ENCODE results near the gene OOSP4B. TPM values are rescaled to one million over a fixed set of nuclear protein-coding genes. Genes with fewer than 3 reads are reported as not detected.

Gene OOSP4B
- total and polyA plus RNA-seq, 2 donors: 0.07 TPM; not detected in 1

DNA sequence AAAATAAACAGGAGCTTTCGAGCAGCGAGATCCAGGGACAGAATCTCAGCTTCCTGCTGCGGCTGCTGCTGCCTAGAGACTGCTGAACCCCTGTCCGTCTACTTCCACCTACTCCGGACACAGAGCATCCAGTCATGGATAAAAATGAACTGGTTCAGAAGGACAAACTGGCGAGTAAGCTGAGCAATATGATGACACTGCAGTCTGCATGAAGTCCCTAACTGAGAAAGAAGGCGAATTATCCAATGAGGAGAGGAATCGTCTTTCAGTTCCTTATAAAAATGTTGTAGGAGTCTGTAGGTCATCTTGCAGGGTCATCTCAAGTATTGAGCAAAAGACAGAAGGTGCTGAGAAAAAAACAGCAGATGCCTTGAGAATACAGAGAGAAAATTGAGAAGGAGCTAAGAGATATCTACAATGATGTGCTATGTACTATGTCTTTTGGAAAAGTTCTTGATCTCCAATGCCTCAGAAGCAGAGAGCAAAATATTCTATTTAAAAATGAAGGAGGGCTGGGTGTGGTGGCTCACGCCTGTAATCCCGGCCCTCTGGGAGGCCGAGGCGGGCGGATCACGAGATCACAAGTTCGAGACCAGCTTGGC is 60.3 kb downstream of the OOSP4B start:
- H3K36me3 ChIP-seq (ENCODE audit: control insufficient read depth in 2 of 2, insufficient read depth in 2 of 2, low read length in 1 of 2): no peaks in the 10 kb centered on the region
- no peak overlapping the region for H3K4me3 ChIP-seq (ENCODE audit: low read length in 2 of 2)
- 89% methylated on average over 15 of the region's 15 CpGs for WGBS
- no peak overlapping the region for H3K27ac ChIP-seq (ENCODE audit: low read depth in 1 of 2, low read length in 1 of 2)
- no peaks in the 10 kb centered on the region for H3K27me3 ChIP-seq (ENCODE audit: control insufficient read depth in 2 of 2, insufficient read depth in 1 of 2, low read length in 1 of 2)
- H3K4me1 ChIP-seq (ENCODE audit: control insufficient read depth in 2 of 2, insufficient read depth in 2 of 2, low read length in 2 of 2): no peaks in the 10 kb centered on the region
- no peak for DNase-seq (ENCODE audit: low read depth in 6 of 9, low spot score in 9 of 9)
- H3K9me3 ChIP-seq (ENCODE audit: control insufficient read depth in 2 of 2, insufficient read depth in 1 of 2, low read length in 1 of 2): no peaks in the 10 kb centered on the region

DNA sequence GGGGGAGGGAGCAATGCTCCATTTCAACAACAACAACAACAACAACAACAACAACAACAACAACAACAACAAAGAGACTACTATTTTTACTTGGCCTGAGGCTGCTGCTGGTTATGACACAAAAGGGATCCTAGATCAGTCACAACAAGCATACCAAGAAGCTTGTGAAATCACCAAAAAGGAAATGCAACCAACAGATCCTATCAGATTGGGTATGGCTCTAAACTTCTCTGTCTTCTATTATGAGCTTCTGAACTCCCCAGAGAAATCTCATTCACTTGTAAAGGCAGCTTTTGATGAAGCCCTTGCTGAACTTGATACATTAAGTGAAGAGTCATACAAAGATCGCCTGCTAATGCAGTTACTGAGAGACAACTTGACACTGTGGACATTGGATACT is 61.0 kb downstream of the OOSP4B start:
- 91% methylated on average over 1 of the region's 1 CpG for WGBS
- no peaks in the 10 kb centered on the region for H3K4me1 ChIP-seq (ENCODE audit: control insufficient read depth in 2 of 2, insufficient read depth in 2 of 2, low read length in 2 of 2)
- H3K36me3 ChIP-seq (ENCODE audit: control insufficient read depth in 2 of 2, insufficient read depth in 2 of 2, low read length in 1 of 2): no peaks in the 10 kb centered on the region
- no peaks in the 10 kb centered on the region for H3K9me3 ChIP-seq (ENCODE audit: control insufficient read depth in 2 of 2, insufficient read depth in 1 of 2, low read length in 1 of 2)
- H3K27me3 ChIP-seq (ENCODE audit: control insufficient read depth in 2 of 2, insufficient read depth in 1 of 2, low read length in 1 of 2): no peaks in the 10 kb centered on the region
- H3K27ac ChIP-seq (ENCODE audit: low read depth in 1 of 2, low read length in 1 of 2): no peak overlapping the region
- no peak overlapping the region for H3K4me3 ChIP-seq (ENCODE audit: low read length in 2 of 2)
- no peak for DNase-seq (ENCODE audit: low read depth in 6 of 9, low spot score in 9 of 9)

- Histone ChIP-seq H3K27ac (ENCODE audit: low read depth in 1 of 2, low read length in 1 of 2) (no peak overlapping the region), H3K4me1 (ENCODE audit: control insufficient read depth in 2 of 2, insufficient read depth in 2 of 2, low read length in 2 of 2) (no peaks in the 10 kb centered on the region), H3K4me3 (ENCODE audit: low read length in 2 of 2) (no peak overlapping the region), H3K36me3 (ENCODE audit: control insufficient read depth in 2 of 2, insufficient read depth in 2 of 2, low read length in 1 of 2) (no peaks in the 10 kb centered on the region), H3K27me3 (ENCODE audit: control insufficient read depth in 2 of 2, insufficient read depth in 1 of 2, low read length in 1 of 2) (no peaks in the 10 kb centered on the region), H3K9me3 (ENCODE audit: control insufficient read depth in 2 of 2, insufficient read depth in 1 of 2, low read length in 1 of 2) (no peaks in the 10 kb centered on the region)
- no peak for DNase-seq (ENCODE audit: low read depth in 6 of 9, low spot score in 9 of 9)
- 84% methylated on average over 4 of the region's 4 CpGs for WGBS
Measured at GRCh38 chr11:60078745-60079144, 61.8 kb downstream of the OOSP4B start.

DNA sequence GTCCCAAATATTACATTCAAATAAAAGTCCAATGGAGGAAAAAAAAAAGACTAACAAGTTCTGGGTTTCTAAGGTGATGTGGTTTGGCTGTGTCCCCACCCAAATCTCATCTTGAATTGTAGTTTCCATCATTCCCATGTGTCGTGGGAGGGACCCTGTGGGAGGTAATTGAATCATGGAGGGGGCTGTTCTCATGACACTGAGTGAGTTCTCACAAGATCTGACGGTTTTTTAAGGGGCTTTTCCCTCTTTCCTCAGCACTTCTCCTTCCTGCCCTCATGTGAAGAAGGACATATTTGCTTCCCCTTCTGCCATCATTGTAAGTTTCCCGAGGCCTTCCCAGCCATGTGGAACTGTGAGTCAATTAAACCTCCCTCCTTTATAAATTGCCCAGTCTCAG is 63.6 kb downstream of the OOSP4B start:
- Histone ChIP-seq H3K4me1 (ENCODE audit: control insufficient read depth in 2 of 2, insufficient read depth in 2 of 2, low read length in 2 of 2) (no peaks in the 10 kb centered on the region), H3K36me3 (ENCODE audit: control insufficient read depth in 2 of 2, insufficient read depth in 2 of 2, low read length in 1 of 2) (no peaks in the 10 kb centered on the region), H3K9me3 (ENCODE audit: control insufficient read depth in 2 of 2, insufficient read depth in 1 of 2, low read length in 1 of 2) (no peaks in the 10 kb centered on the region), H3K27me3 (ENCODE audit: control insufficient read depth in 2 of 2, insufficient read depth in 1 of 2, low read length in 1 of 2) (no peaks in the 10 kb centered on the region), H3K27ac (ENCODE audit: low read depth in 1 of 2, low read length in 1 of 2) (no peak overlapping the region), H3K4me3 (ENCODE audit: low read length in 2 of 2) (no peak overlapping the region)
- DNase-seq (ENCODE audit: low read depth in 6 of 9, low spot score in 9 of 9): no peak
- WGBS: 61% methylated on average over 3 of the region's 3 CpGs

Other genes with a start within 250 kb of the OOSP4B start
- gene MRPL16, start 206.4 kb upstream of the OOSP4B start, total RNA-seq: 58.1 TPM
- gene MRPL16, start 206.4 kb upstream of the OOSP4B start, polyA plus RNA-seq: 67.7 TPM
- gene CBLIF, start 171.7 kb upstream of the OOSP4B start, total RNA-seq: not detected
- 0.05 TPM for gene CBLIF, start 171.7 kb upstream of the OOSP4B start, polyA plus RNA-seq
- gene TCN1, start 150.7 kb upstream of the OOSP4B start, total RNA-seq: 2.1 TPM
- gene TCN1, start 150.7 kb upstream of the OOSP4B start, polyA plus RNA-seq: 1.4 TPM
- not detected for gene OOSP3, start 138.4 kb upstream of the OOSP4B start, total RNA-seq
- 0.05 TPM for gene OOSP3, start 138.4 kb upstream of the OOSP4B start, polyA plus RNA-seq
- not detected for gene OOSP1, start 78.7 kb upstream of the OOSP4B start, total RNA-seq
- not detected for gene OOSP1, start 78.7 kb upstream of the OOSP4B start, polyA plus RNA-seq
- gene OOSP4A, start 53.1 kb upstream of the OOSP4B start, total RNA-seq: not detected
- gene OOSP4A, start 53.1 kb upstream of the OOSP4B start, polyA plus RNA-seq: 0.18 TPM
- gene OOSP2, start 23.2 kb downstream of the OOSP4B start, total RNA-seq: not detected
- 0.14 TPM for gene OOSP2, start 23.2 kb downstream of the OOSP4B start, polyA plus RNA-seq
- 7.8 TPM for gene MS4A3, start 39.5 kb downstream of the OOSP4B start, total RNA-seq
- gene MS4A3, start 39.5 kb downstream of the OOSP4B start, polyA plus RNA-seq: 2.2 TPM
- 0.42 TPM for gene MS4A2, start 71.5 kb downstream of the OOSP4B start, total RNA-seq
- gene MS4A2, start 71.5 kb downstream of the OOSP4B start, polyA plus RNA-seq: 0.05 TPM
- 102 TPM for gene MS4A6A, start 165.9 kb downstream of the OOSP4B start, total RNA-seq
- 174 TPM for gene MS4A6A, start 165.9 kb downstream of the OOSP4B start, polyA plus RNA-seq
- 0.24 TPM for gene MS4A4E, start 226.0 kb downstream of the OOSP4B start, total RNA-seq
- 1.9 TPM for gene MS4A4E, start 226.0 kb downstream of the OOSP4B start, polyA plus RNA-seq

Data from thymus (tissue), 11 donors.